ENCODE measurements around the gene RNF157. TPM values are rescaled to one million over a fixed set of nuclear protein-coding genes. Genes with fewer than 3 reads are reported as not detected.
A peak's percentile ranks its signal among the peaks of the same experiment; 100 is the strongest.

The RNF157 gene
- total and polyA plus RNA-seq, 10 of the 15 experiments (the other 5 are each of a cell fraction or from before 2014, with no cell fraction given) = 1.4 to 15.9 (median 9.6) TPM

GRCh38 chr17:76260669-76261068 is 20.4 kb upstream of the RNF157 start:
- intact Hi-C loops (cut with micrococcal nuclease; ENCODE audit: unreplicated experiment) = loop anchor here (10.0 kb wide), 1 partner anchor 476 kb away; the partner anchor contains the start of gene UNK
- ChIA-PET CTCF (interaction anchor here (1.1 to 7.9 kb wide), 7 partner anchors 9 to 81 kb away, joined by 3 to 82 read pairs (median 13); no protein-coding TSS in a partner anchor), SMC1A (ENCODE audit: uncharacterized antibody, unreplicated experiment) (interaction anchor here (0.9 to 8.3 kb wide), 10 partner anchors 9 to 115 kb away, joined by 3 to 226 read pairs (median 8); no protein-coding TSS in a partner anchor)
- TF ChIP-seq TAF1 (IDR thresholded peaks at IDR 0.05; ENCODE audit: borderline replicate concordance, low read depth, low read length) = no peak
- TF ChIP-seq SMC3 (IDR thresholded peaks at IDR 0.05; ENCODE audit: borderline replicate concordance, low read length) = no peak
- TF ChIP-seq RB1 (IDR thresholded peaks at IDR 0.05; ENCODE audit: borderline replicate concordance) = no peak
- TF ChIP-seq FOXK2 (IDR thresholded peaks at IDR 0.05) = no peak
- no peak for TF ChIP-seq E2F4 (IDR thresholded peaks at IDR 0.05; ENCODE audit: low read depth, low read length)
- TF ChIP-seq CHD2 (IDR thresholded peaks at IDR 0.05; ENCODE audit: borderline replicate concordance, low read depth, low read length) = no peak
- no peak for TF ChIP-seq ZZZ3 (IDR thresholded peaks at IDR 0.05; ENCODE audit: control insufficient read depth, insufficient read length, low read depth)
- TF ChIP-seq NFYB (IDR thresholded peaks at IDR 0.05; ENCODE audit: insufficient read depth, low read depth, low read length) = no peak
- no peak for TF ChIP-seq KDM1A (IDR thresholded peaks at IDR 0.05; ENCODE audit: borderline replicate concordance)
- TF ChIP-seq SMARCA5 (IDR thresholded peaks at IDR 0.05) = no peak
- TF ChIP-seq PRDM15 (CRISPR knock-in tag; IDR thresholded peaks at IDR 0.05) = no peak
- TF ChIP-seq ZNF687 (IDR thresholded peaks at IDR 0.05) = no peak
- no peak for TF ChIP-seq NFYA (IDR thresholded peaks at IDR 0.05; ENCODE audit: borderline replicate concordance, low read depth, low read length)
- TF ChIP-seq USF1 (IDR thresholded peaks at IDR 0.05; ENCODE audit: borderline replicate concordance, extremely low read length, insufficient read depth, low read depth, low read length) = no peak

More at GRCh38 chr17:76260669-76261068, 20.4 kb upstream of the RNF157 start:
- H3K36me3 ChIP-seq (ENCODE audit: control insufficient read depth in 2 of 2, insufficient read depth in 2 of 2, low read length in 1 of 2) = no peaks in the 10 kb centered on the region
- peak overlapping the region; percentile 39; the same call in 1 of the 2 replicates for H3K27ac ChIP-seq (ENCODE audit: control insufficient read depth, insufficient read depth)
- DNase-seq (ENCODE audit: low read depth, low spot score) (no peak), ATAC-seq (no peak), FAIRE-seq (no peak)
- H3K9me3 ChIP-seq (replicated peaks; ENCODE audit: control insufficient read depth, insufficient read depth, low read length) = no peaks in the 10 kb centered on the region
- no peaks in the 10 kb centered on the region for H3K27me3 ChIP-seq (replicated peaks in 1 of 2; ENCODE audit: control insufficient read depth in 2 of 2, insufficient read depth in 2 of 2, low read length in 1 of 2)
- in situ Hi-C loops (cut with MboI) = loop anchor here (5.0 to 25.0 kb wide), 4 partner anchors 73 to 1902 kb away; partner anchors contain the start of genes SYNGR2 and UNK
- ChIA-PET RAD21 (ENCODE audit: unreplicated experiment) (interaction anchor here (0.9 to 18.5 kb wide), 9 partner anchors 8 to 135 kb away, joined by 3 to 419 read pairs (median 6); no protein-coding TSS in a partner anchor), POLR2A (interaction anchor here (4.8 to 17.9 kb wide), 4 partner anchors 11 to 75 kb away, joined by 20 to 427 read pairs (median 212); partner anchors contain the start of gene RNF157)
- peak overlapping the region; percentile 26; the same call in 1 of the 2 replicates for H3K9ac ChIP-seq (ENCODE audit: control insufficient read depth, insufficient read depth, low read length)
- H3K4me3 ChIP-seq = no peak overlapping the region
- peaks cover 40% of the 10 kb centered on the region for H3K4me1 ChIP-seq (ENCODE audit: control insufficient read depth, insufficient read depth, low read length)
- peak overlapping the region; percentile 48; the same call in 1 of the 2 replicates for H2AFZ ChIP-seq (ENCODE audit: control insufficient read depth, low read depth, low read length)
- peak overlapping the region; percentile 49 for H3K4me2 ChIP-seq (ENCODE audit: control insufficient read depth, insufficient read depth)
- peaks cover 6% of the 10 kb centered on the region for H3K79me2 ChIP-seq (ENCODE audit: control insufficient read depth, insufficient read depth, low read length)
- no peaks in the 10 kb centered on the region for H4K20me1 ChIP-seq (ENCODE audit: control insufficient read depth, insufficient read depth)
- no TSS peak for BruUV-seq (replicated peaks)
- 10% methylated on average over 5 of the region's 5 CpGs for WGBS (ENCODE audit: insufficient coverage, insufficient replicate concordance, low lambda C conversion rate, missing lambda C conversion rate)

Data from GM12878 (cell line).